Activated T-cell treated with anti-CD3 and anti-CD28 coated beads, Interleukin-2, amount 50 U/mL, for 72 hours (primary cell): ENCODE measurements around the gene KIAA0753. TPM values are rescaled to one million over a fixed set of nuclear protein-coding genes. Genes with fewer than 3 reads are reported as not detected.
A peak's percentile ranks its signal among the peaks of the same experiment; 100 is the strongest.

Experiments
- ATAC-seq, 2 donors: fragments of 150-1000 bp; cut with Tn5 transposase; replicated peaks in 1 of 2; 2 replicates each; pipeline ENCODE4 v1.10.0; 2021; ENCODE audit warnings: moderate library complexity in 2 of 2, mild to moderate bottlenecking in 1 of 2
- DNase-seq, 2 donors: peaks; one replicate each; pipeline ENCODE4 v3.0.0; 2021 to 2022; ENCODE audit warnings: mixed read lengths in 1 of 2
- H3K27ac Mint-ChIP-seq: one replicate; pipeline ENCODE4 v1.8.0; 2022; ENCODE audit warnings: mild to moderate bottlenecking, moderate library complexity, mixed read lengths
- H3K27me3 Mint-ChIP-seq: one replicate; pipeline ENCODE4 v1.8.0; 2022; ENCODE audit warnings: low read depth, mixed read lengths
- H3K36me3 Mint-ChIP-seq, 2 donors: one replicate each; pipeline ENCODE4 v1.8.0; 2022; ENCODE audit warnings: mixed read lengths in 2 of 2, mild to moderate bottlenecking in 1 of 2; ENCODE audit not compliant: insufficient read depth in 2 of 2
- H3K4me1 Mint-ChIP-seq: one replicate; pipeline ENCODE4 v1.8.0; 2022; ENCODE audit warnings: low read depth, mixed read lengths
- H3K4me3 Mint-ChIP-seq, 2 donors: one replicate each; pipeline ENCODE4 v1.8.0; 2022; ENCODE audit warnings: mild to moderate bottlenecking in 2 of 2, mixed read lengths in 2 of 2, moderate library complexity in 2 of 2
- H3K9me3 Mint-ChIP-seq, 2 donors: one replicate each; pipeline ENCODE4 v1.8.0; 2022; ENCODE audit warnings: mixed read lengths in 2 of 2
- total RNA-seq, 2 donors: library from RNA; stranded (reverse); gene quantifications; one replicate each; pipeline ENCODE4 v1.2.3, GENCODE V29; 2022

KIAA0753 gene
- total RNA-seq, 2 donors from 2014 or later: 14.0 to 18.4 TPM

DNA sequence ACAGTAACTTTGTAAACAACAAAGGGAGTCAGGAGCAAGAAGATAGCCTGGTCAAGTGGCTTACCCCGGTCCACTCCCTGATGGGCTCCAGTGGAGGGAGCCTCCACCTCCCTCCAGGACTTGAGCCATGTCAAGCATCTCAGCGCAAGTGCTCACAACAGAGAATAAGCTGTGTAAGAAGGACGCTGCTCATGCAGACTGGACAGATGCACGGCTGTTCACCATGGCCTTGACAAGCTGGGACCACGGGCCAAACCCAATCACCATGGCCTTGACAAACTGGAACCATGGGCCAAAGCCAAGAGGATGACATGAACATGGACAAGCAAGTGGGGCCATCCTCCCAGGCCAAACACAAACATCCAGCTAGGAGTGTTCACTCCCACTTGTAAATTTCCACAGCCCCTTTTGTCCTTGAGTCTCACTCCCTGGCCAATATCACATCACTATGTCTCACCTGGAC, 80.7 kb downstream of the KIAA0753 start:
- ATAC-seq: no peak
- DNase-seq: no peak
- Mint-ChIP-seq H3K9me3 (no peaks in the 10 kb centered on the region), H3K27me3 (peaks cover 38% of the 10 kb centered on the region), H3K4me1 (peaks cover 7% of the 10 kb centered on the region), H3K4me3 (no peak overlapping the region), H3K36me3 (no peaks in the 10 kb centered on the region), H3K27ac (no peak overlapping the region)

GRCh38 chr17:6558932-6559752, 81.4 kb downstream of the KIAA0753 start:
- H3K36me3 Mint-ChIP-seq: no peaks in the 10 kb centered on the region
- no peak overlapping the region for H3K27ac Mint-ChIP-seq
- no peak for DNase-seq
- peaks cover 9% of the 10 kb centered on the region for H3K4me1 Mint-ChIP-seq
- H3K27me3 Mint-ChIP-seq: peaks cover 44% of the 10 kb centered on the region
- ATAC-seq: no peak
- no peak overlapping the region for H3K4me3 Mint-ChIP-seq
- H3K9me3 Mint-ChIP-seq: no peaks in the 10 kb centered on the region

DNA sequence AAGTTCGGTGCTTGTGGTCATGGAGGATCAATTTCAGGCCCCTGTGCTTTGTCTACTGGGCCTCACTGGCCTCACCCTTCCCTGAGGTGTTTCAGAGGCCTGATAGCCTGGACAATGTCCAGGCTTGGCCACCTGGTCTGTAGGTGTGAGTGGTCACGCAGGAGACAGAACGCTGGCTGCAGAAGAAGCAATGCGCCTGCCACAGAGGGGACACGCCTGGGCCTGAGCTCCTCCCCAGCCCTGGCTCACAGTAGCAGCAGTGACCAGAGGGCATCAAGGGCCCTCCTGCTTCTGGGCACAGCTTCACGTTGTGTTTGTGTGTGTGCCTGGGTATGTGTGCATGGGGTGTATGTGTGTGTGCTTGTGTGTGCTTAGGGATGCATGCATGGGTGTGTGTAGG, 82.2 kb downstream of the KIAA0753 start:
- Mint-ChIP-seq H3K4me3 (no peak overlapping the region), H3K36me3 (no peaks in the 10 kb centered on the region)

GRCh38 chr17:6557040-6557438, 83.5 kb downstream of the KIAA0753 start:
- peaks cover 49% of the 10 kb centered on the region for H3K27me3 Mint-ChIP-seq
- ATAC-seq (no peak), DNase-seq (no peak)
- no peak overlapping the region for H3K27ac Mint-ChIP-seq
- H3K4me1 Mint-ChIP-seq: peaks cover 9% of the 10 kb centered on the region
- H3K9me3 Mint-ChIP-seq: no peaks in the 10 kb centered on the region
- no peaks in the 10 kb centered on the region for H3K36me3 Mint-ChIP-seq
- peak overlapping the region; percentile 7 to 44 for H3K4me3 Mint-ChIP-seq

More for the DNA sequence above, 82.2 kb downstream of the KIAA0753 start:
- no peak for ATAC-seq
- H3K27me3 Mint-ChIP-seq: peaks cover 52% of the 10 kb centered on the region
- DNase-seq: no peak
- H3K4me1 Mint-ChIP-seq: peaks cover 9% of the 10 kb centered on the region
- H3K9me3 Mint-ChIP-seq: no peaks in the 10 kb centered on the region
- H3K27ac Mint-ChIP-seq: no peak overlapping the region

- Mint-ChIP-seq H3K27ac (no peak within 1 kb of the TSS), H3K4me3 (peak within 1 kb of the TSS; percentile 78 to 80), H3K36me3 (no peaks in the 10 kb centered on the region), H3K27me3 (peaks cover 49% of the 10 kb centered on the region), H3K9me3 (no peaks in the 10 kb centered on the region), H3K4me1 (peaks cover 9% of the 10 kb centered on the region)
- ATAC-seq (peak; percentile 12 to 27), DNase-seq (peak in 1 of 2 donors; percentile 8)
These were observed 84.1 kb downstream of the KIAA0753 start, which contains the start of gene PITPNM3 for GRCh38 chr17:6556121-6557039. Gene PITPNM3, minus strand, starts transcription at chr17:6556555. Its CDS starts 149 bp downstream, at chr17:6556406.

DNA sequence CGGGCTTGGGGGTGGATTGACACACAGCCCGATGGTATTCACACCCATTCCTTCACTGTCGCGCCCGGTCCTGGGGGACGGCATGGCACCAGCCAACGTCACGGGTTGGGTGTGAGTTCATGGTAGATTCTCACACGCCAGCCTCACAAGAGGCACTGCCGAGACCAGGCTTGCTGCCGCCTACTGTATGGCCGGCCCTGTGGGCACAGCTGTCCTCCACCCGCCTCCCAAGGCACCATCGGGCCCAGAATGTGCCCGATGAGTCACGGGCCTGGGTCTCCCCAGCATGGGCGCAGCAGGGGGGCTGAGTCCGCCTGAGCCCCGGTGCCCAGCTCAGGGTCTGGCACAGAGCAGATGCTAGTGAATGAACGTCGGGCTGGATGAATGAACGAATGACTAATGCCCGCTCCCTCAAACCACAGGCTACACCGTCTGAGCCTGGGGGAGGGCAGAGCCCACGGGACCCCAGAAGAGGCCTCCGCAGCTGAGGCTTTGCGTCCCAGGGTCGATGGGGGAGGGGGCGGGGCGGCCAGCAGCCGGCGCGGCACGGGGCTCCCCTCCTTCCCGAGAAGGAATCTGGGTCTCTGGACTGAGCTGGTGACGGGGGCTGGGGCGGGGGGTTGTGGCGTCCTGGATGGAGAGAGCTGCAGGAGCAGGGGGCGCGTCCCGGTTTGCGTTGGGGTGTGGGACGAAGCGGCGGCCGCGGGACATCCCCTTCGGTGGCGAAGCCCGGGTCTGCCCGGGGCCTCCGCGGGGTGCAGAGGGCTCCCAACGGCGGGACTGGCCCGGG, 85.0 kb downstream of the KIAA0753 start:
- no peaks in the 10 kb centered on the region for H3K36me3 Mint-ChIP-seq
- ATAC-seq (peak; percentile 85), DNase-seq (peak; percentile 20 to 41)
- H3K4me3 Mint-ChIP-seq: peak overlapping the region; percentile 78 to 80
- peaks cover 9% of the 10 kb centered on the region for H3K4me1 Mint-ChIP-seq
- no peak overlapping the region for H3K27ac Mint-ChIP-seq
- no peaks in the 10 kb centered on the region for H3K9me3 Mint-ChIP-seq
- H3K27me3 Mint-ChIP-seq: peaks cover 46% of the 10 kb centered on the region

GRCh38 chr17:6554871-6555330, 85.6 kb downstream of the KIAA0753 start:
- DNase-seq (no peak), ATAC-seq (no peak)
- Mint-ChIP-seq H3K36me3 (no peaks in the 10 kb centered on the region), H3K4me1 (peaks cover 9% of the 10 kb centered on the region), H3K27me3 (peaks cover 40% of the 10 kb centered on the region), H3K27ac (no peak overlapping the region), H3K4me3 (peak overlapping the region; percentile 78 to 80), H3K9me3 (no peaks in the 10 kb centered on the region)

DNA sequence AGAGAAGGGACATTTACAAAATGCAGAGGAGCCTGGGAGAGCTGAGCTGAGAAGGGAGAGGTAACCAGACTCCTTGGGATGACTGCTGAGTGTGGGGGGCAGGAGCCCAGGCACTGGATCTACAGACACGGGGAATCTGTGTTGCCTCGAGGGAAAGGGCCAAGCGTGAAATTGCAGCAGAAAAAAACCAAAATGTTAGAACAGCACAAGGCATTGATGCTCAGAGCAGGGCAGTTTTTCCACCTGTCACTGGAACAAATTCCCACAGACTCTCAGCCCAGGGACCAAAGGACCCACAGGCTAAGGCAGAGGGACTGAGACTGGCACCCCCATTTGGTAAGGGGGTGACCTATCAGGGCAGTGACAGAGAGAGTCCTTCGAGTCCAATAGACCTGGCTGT, 86.2 kb downstream of the KIAA0753 start:
- Mint-ChIP-seq H3K27ac (no peak overlapping the region), H3K9me3 (no peaks in the 10 kb centered on the region), H3K4me3 (peak overlapping the region in 1 of 2 donors; percentile 78), H3K4me1 (peaks cover 9% of the 10 kb centered on the region), H3K27me3 (peaks cover 39% of the 10 kb centered on the region), H3K36me3 (no peaks in the 10 kb centered on the region)
- DNase-seq: no peak
- no peak for ATAC-seq

DNA sequence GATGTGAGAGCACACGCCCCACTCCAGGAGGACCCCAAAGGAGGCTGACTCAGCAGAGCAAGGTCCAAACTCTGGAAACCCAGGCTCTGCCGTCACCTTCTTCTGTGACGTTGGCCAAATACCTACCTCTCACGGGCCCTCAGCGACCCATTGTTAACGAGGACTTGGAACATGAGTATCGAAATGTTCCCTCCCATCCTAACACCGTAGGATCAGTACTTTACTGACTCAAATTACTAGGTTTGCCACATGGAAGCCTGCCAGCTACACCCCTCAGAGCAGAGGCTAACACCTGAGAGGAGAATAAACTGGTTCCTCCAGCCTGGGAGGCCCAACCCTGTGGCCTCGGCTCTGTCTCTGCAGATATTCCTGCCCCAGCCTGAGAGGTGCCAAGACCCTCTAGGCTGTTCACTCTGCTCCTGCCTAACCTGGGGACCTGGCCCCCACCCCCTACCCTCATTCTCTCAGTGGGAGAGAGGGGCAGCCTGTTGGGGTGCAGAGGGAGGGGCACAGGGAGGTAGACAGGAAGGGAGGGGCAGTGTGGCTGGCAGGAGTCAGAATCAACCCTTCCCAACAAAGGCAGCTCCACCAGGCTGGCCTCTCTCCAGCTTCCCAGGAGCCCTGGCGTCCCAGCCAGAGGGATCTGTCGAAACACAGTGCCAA, 88.5 kb downstream of the KIAA0753 start:
- DNase-seq: no peak
- no peak for ATAC-seq
- Mint-ChIP-seq H3K27me3 (peaks cover 30% of the 10 kb centered on the region), H3K27ac (no peak overlapping the region), H3K36me3 (no peaks in the 10 kb centered on the region), H3K4me1 (peaks cover 23% of the 10 kb centered on the region), H3K4me3 (no peak overlapping the region), H3K9me3 (no peaks in the 10 kb centered on the region)

GRCh38 chr17:6551356-6551755, 89.2 kb downstream of the KIAA0753 start:
- ATAC-seq (no peak), DNase-seq (no peak)
- no peak overlapping the region for H3K4me3 Mint-ChIP-seq
- no peak overlapping the region for H3K27ac Mint-ChIP-seq
- H3K4me1 Mint-ChIP-seq: peaks cover 23% of the 10 kb centered on the region
- peaks cover 25% of the 10 kb centered on the region for H3K27me3 Mint-ChIP-seq
- no peaks in the 10 kb centered on the region for H3K36me3 Mint-ChIP-seq
- no peaks in the 10 kb centered on the region for H3K9me3 Mint-ChIP-seq

DNA sequence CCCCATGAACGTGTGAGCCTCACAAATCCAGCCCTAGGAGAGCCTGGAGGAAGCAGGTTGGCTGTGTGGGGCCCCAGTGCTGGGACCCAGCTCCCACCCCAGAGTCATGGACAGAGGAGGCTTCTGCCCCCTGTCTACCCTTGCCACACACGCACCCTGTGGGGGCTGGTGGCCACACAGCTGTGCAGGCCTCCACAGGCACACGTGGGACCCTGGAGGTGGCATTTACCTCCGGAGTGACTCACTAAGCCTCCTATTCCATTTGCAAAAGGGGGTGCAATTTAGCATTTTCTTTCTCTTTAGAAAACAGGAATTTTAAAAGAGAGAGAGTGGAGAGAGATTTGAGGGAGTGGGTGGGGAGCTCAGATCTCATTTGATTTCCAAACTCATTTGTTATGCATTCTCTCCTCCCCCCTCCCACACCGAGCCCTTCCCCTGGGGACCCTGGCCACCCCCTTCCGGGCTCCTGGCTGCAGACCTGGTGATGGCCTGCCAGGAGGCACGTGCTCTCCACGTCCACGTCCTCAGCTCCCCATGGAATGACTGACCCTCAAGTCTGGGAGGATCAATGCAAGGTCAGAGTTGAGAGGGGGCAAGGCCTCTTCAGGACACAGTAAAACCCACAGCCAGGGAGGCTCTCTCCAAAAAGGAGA, 91.0 kb downstream of the KIAA0753 start:
- no peak overlapping the region for H3K27ac Mint-ChIP-seq
- ATAC-seq: no peak
- H3K4me3 Mint-ChIP-seq: no peak overlapping the region
- no peaks in the 10 kb centered on the region for H3K36me3 Mint-ChIP-seq
- DNase-seq: no peak
- peaks cover 14% of the 10 kb centered on the region for H3K4me1 Mint-ChIP-seq
- no peaks in the 10 kb centered on the region for H3K9me3 Mint-ChIP-seq
- peaks cover 14% of the 10 kb centered on the region for H3K27me3 Mint-ChIP-seq
